AG04449 (cell line): Measurements from ENCODE around the gene PCBP2.
A peak's percentile ranks its signal among the peaks of the same experiment; 100 is the strongest.

Source experiments
- CTCF ChIA-PET: fragments of 350-600 bp; formaldehyde crosslinking; extraction: SDS; loops from one replicate; lab custom pipeline; 2021; ENCODE audit warnings: antibody characterized with exemption; lab: Yijun Ruan, JAX
- POLR2A ChIA-PET: fragments of 400-600, 350-600 bp; formaldehyde crosslinking; extraction: SDS; loops from one replicate; lab custom pipeline; 2020; ENCODE audit warnings: antibody characterized with exemption, inconsistent platforms; lab: Yijun Ruan, JAX
- DNase-seq: peaks from one replicate; pipeline ENCODE4 v3.0.0-alpha.2; 2010; ENCODE audit warnings: low read depth, low spot score
- H3K4me3 ChIP-seq: 2 replicates; pipeline ENCODE4 v1.5.1; 2011; ENCODE audit warnings: low read depth, mild to moderate bottlenecking, control low read depth, low read length
- TF ChIP-seq, protein P1 (sequence below): IDR thresholded peaks from one replicate; pipeline ENCODE4 v1.5.1; 2011; ENCODE audit warnings: mild to moderate bottlenecking, moderate library complexity, low read length, control low read depth, inconsistent platforms; ENCODE audit not compliant: insufficient read depth; ENCODE audit errors: missing control alignments

PCBP2 gene

GRCh38 chr12:53481939-53482586 lies 30.2 kb downstream of the PCBP2 start:
- DNase-seq = no peak
- TF ChIP-seq, protein P1, sequence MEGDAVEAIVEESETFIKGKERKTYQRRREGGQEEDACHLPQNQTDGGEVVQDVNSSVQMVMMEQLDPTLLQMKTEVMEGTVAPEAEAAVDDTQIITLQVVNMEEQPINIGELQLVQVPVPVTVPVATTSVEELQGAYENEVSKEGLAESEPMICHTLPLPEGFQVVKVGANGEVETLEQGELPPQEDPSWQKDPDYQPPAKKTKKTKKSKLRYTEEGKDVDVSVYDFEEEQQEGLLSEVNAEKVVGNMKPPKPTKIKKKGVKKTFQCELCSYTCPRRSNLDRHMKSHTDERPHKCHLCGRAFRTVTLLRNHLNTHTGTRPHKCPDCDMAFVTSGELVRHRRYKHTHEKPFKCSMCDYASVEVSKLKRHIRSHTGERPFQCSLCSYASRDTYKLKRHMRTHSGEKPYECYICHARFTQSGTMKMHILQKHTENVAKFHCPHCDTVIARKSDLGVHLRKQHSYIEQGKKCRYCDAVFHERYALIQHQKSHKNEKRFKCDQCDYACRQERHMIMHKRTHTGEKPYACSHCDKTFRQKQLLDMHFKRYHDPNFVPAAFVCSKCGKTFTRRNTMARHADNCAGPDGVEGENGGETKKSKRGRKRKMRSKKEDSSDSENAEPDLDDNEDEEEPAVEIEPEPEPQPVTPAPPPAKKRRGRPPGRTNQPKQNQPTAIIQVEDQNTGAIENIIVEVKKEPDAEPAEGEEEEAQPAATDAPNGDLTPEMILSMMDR = peak; percentile 12
- H3K4me3 ChIP-seq = no peak overlapping the region
- CTCF ChIA-PET = interaction anchor here (0.7 to 11.2 kb wide), 11 partner anchors 8 to 161 kb away, joined by 3 to 99 read pairs (median 4); partner anchors contain the start of genes AAAS and NPFF
- POLR2A ChIA-PET = interaction anchor here (1.2 to 3.6 kb wide), 6 partner anchors 10 to 24 kb away, joined by 3 to 17 read pairs (median 5); partner anchors contain the start of gene TARBP2

DNA sequence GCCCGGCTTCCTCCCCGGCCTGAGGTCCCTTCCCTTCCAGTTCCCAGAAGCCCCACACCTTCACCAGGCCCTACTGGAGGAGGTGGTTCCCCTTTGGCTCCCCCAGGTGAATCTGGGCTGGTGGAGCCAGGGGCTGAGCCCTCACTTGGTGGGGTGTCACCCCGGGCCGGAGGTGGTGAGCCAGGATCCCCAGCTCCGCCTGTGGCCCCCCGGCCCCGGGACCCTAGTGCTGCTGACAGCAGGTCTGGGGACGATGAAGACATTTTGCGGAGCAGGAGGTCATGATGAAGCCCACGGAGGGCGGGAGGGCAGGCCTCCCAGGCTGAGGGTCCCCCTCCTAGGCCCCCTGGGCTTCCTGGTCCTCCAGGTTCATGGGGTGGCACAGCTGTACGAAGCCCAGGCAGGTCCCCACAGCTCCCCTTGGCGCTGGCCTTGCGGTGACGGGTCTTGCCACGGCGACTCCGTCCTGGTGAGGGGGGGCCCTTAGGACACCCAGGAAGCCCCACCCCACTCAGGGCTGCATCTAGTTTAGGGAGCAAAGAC lies 30.8 kb downstream of the PCBP2 start:
- POLR2A ChIA-PET = interaction anchor here (1.2 to 3.6 kb wide), 6 partner anchors 9 to 24 kb away, joined by 3 to 17 read pairs (median 5); partner anchors contain the start of genes MAP3K12 and TARBP2
- no peak overlapping the region for H3K4me3 ChIP-seq
- TF ChIP-seq, protein P1 = no peak
- no peak for DNase-seq
- CTCF ChIA-PET = interaction anchor here (0.9 to 11.2 kb wide), 7 partner anchors 9 to 162 kb away, joined by 3 to 99 read pairs (median 3); partner anchors contain the start of genes AAAS and NPFF

GRCh38 chr12:53483225-53483978 lies 31.5 kb downstream of the PCBP2 start:
- CTCF ChIA-PET = interaction anchor here (1.5 to 3.6 kb wide), 2 partner anchors 9 to 19 kb away, joined by 3 to 19 read pairs; no protein-coding TSS in a partner anchor
- DNase-seq = no peak
- POLR2A ChIA-PET = interaction anchor here (1.2 to 3.6 kb wide), 3 partner anchors 8 to 16 kb away, joined by 3 to 17 read pairs (median 4); partner anchors contain the start of gene MAP3K12
- TF ChIP-seq, protein P1 = no peak
- no peak overlapping the region for H3K4me3 ChIP-seq

- ChIA-PET CTCF (interaction anchor here (3.6 kb wide), 1 partner anchor 9 kb away, joined by 19 read pairs; no protein-coding TSS in a partner anchor), POLR2A (interaction anchor here (1.2 to 3.6 kb wide), 2 partner anchors 8 to 16 kb away, joined by 4 to 17 read pairs; partner anchors contain the start of gene MAP3K12)
- no peak for DNase-seq
- TF ChIP-seq, protein P1 = no peak
- no peak overlapping the region for H3K4me3 ChIP-seq
Observed at GRCh38 chr12:53483979-53484377, 32.1 kb downstream of the PCBP2 start.

DNA sequence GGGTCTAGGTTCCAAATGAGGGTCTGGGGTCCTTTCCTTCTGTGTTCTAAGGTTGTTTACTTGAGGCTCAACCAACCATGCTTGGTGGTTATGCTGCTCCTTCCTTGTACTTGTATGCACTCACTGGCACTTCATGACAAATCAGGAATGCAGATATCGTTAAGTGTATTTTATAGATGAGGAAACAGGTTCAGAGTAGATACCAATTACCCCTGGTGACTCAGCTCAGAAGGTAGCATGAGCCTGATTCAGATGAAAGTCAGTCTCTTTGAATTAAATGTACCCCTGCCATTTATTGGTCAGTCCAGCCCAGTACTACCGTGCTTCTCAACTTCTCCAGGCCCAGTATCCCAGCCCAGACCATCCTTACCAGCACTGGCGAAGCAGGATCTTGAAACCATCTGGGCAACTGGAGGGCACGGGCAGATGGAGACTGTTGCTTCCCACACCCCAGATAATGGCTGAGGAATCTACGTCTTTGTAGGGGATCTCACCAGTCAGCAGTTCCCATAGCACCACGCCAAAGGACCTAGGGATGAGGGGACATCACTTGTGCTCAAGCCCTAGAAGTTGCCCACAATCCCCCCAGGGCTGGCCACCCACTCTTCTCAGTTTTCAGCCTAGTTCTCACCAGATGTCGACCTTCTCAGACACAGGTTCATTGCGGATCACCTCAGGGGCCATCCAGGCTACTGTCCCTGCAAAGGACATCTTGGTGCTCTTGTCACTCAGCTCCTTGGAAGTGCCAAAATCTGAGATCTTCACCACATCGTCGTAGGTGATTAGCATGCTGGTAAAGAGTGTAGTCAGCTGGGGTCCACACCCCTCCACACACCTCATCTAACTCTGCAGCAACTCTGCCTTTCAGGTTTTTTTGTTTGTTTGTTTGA lies 33.0 kb downstream of the PCBP2 start:
- no peak overlapping the region for H3K4me3 ChIP-seq
- TF ChIP-seq, protein P1 = no peak
- no peak for DNase-seq
- CTCF ChIA-PET = interaction anchor here (1.1 kb wide), 1 partner anchor 163 kb away, joined by 3 read pairs; the partner anchor contains the start of gene AAAS
- POLR2A ChIA-PET = interaction anchor here (0.9 kb wide), 1 partner anchor 11 kb away, joined by 3 read pairs; no protein-coding TSS in a partner anchor
